ENCODE results near the gene PITPNB. TPM values are rescaled to one million over a fixed set of nuclear protein-coding genes. Genes with fewer than 3 reads are reported as not detected.

The PITPNB gene
- total RNA-seq, 1 experiment from 2014 or later: 70.7 TPM

- no peaks in the 10 kb centered on the region for H3K9me3 Mint-ChIP-seq
- TF ChIP-seq NFE2L1 (CRISPR knock-in tag; IDR thresholded peaks at IDR 0.05) (no peak), ZNF425 (CRISPR knock-in tag; conservative IDR thresholded peaks at IDR 0.05) (no peak), MYBL2 (CRISPR knock-in tag; IDR thresholded peaks at IDR 0.05) (no peak), ZNF423 (CRISPR knock-in tag; IDR thresholded peaks at IDR 0.05) (no peak), CTCF (IDR thresholded peaks at IDR 0.05) (peak; percentile 47), FOXP1 (CRISPR knock-in tag; IDR thresholded peaks at IDR 0.05; ENCODE audit: borderline replicate concordance) (no peak)
- peak overlapping the region; percentile 33; the same call in 1 of the 2 replicates for H3K27ac Mint-ChIP-seq
- no peaks in the 10 kb centered on the region for H3K27me3 Mint-ChIP-seq (ENCODE audit: low read depth)
- H3K4me3 Mint-ChIP-seq: no peak overlapping the region
- ChIA-PET POLR2A (no interaction called here), CTCF (interaction anchor here (0.6 to 2.1 kb wide), 26 partner anchors 8 to 204 kb away, joined by 3 to 15 read pairs (median 4); partner anchors contain the start of gene PITPNB)
- ATAC-seq (peak; percentile 28), DNase-seq (ENCODE audit: low spot score) (no peak)
- H3K4me1 Mint-ChIP-seq: peaks cover 81% of the 10 kb centered on the region
- peaks cover 7% of the 10 kb centered on the region; the same call in 1 of the 2 replicates for H3K36me3 Mint-ChIP-seq
These were observed 38.2 kb downstream of the PITPNB start for GRCh38 chr22:27880778-27881394.

- Mint-ChIP-seq H3K27ac (no peak overlapping the region), H3K27me3 (ENCODE audit: low read depth) (no peaks in the 10 kb centered on the region), H3K9me3 (no peaks in the 10 kb centered on the region), H3K36me3 (peaks cover 3% of the 10 kb centered on the region; the same call in 1 of the 2 replicates), H3K4me1 (peaks cover 80% of the 10 kb centered on the region), H3K4me3 (no peak overlapping the region)
- ATAC-seq: peak; percentile 34
- POLR2A ChIA-PET: no interaction called here
- 0 out of 2 replicates have a peak, but pooled peaks have one; percentile 43 for TF ChIP-seq CTCF (IDR thresholded peaks at IDR 0.05)
- no peak for TF ChIP-seq ZNF317 (CRISPR knock-in tag; IDR thresholded peaks at IDR 0.05; ENCODE audit: borderline replicate concordance, low read depth)
- CTCF ChIA-PET: interaction anchor here (0.6 to 2.1 kb wide), 21 partner anchors 8 to 641 kb away, joined by 3 to 15 read pairs (median 4); partner anchors contain the start of gene PITPNB
- no peak for DNase-seq (ENCODE audit: low spot score)
These were observed 39.1 kb downstream of the PITPNB start for GRCh38 chr22:27879923-27880322.

- ATAC-seq (no peak), DNase-seq (ENCODE audit: low spot score) (no peak)
- H3K27me3 Mint-ChIP-seq (ENCODE audit: low read depth): no peaks in the 10 kb centered on the region
- H3K4me3 Mint-ChIP-seq: no peak overlapping the region
- H3K36me3 Mint-ChIP-seq: peaks cover 2% of the 10 kb centered on the region; the same call in 1 of the 2 replicates
- POLR2A ChIA-PET: no interaction called here
- no peak overlapping the region for H3K27ac Mint-ChIP-seq
- no peaks in the 10 kb centered on the region for H3K9me3 Mint-ChIP-seq
- TF ChIP-seq ZNF671 (CRISPR knock-in tag; IDR thresholded peaks at IDR 0.05) (no peak), ZNF396 (CRISPR knock-in tag; IDR thresholded peaks at IDR 0.05; ENCODE audit: borderline replicate concordance) (no peak), KAT7 (CRISPR knock-in tag; IDR thresholded peaks at IDR 0.05; ENCODE audit: borderline replicate concordance) (no peak), HMGXB4 (CRISPR knock-in tag; IDR thresholded peaks at IDR 0.05) (no peak), ZNF512 (CRISPR knock-in tag; IDR thresholded peaks at IDR 0.05; ENCODE audit: borderline replicate concordance) (no peak), NR1H2 (CRISPR knock-in tag; IDR thresholded peaks at IDR 0.05) (no peak), FOXK1 (CRISPR knock-in tag; IDR thresholded peaks at IDR 0.05) (no peak), RELA (CRISPR knock-in tag; IDR thresholded peaks at IDR 0.05; ENCODE audit: borderline replicate concordance) (no peak), CDX4 (CRISPR knock-in tag; IDR thresholded peaks at IDR 0.05; ENCODE audit: borderline replicate concordance) (no peak), NFATC4 (CRISPR knock-in tag; IDR thresholded peaks at IDR 0.05) (no peak)
- CTCF ChIA-PET: interaction anchor here (1.1 to 2.1 kb wide), 8 partner anchors 7 to 173 kb away, joined by 3 to 15 read pairs (median 4); no protein-coding TSS in a partner anchor
- peaks cover 66% of the 10 kb centered on the region for H3K4me1 Mint-ChIP-seq
These were observed 40.5 kb downstream of the PITPNB start for GRCh38 chr22:27878541-27878940.

All from WTC11 (cell line).